MCF 10A (cell line): ENCODE data around the gene NKAIN1. TPM values are rescaled to one million over a fixed set of nuclear protein-coding genes. Genes with fewer than 3 reads are reported as not detected.

Experiments used
- BruUV-seq: library from RNA; stranded (reverse); fragments of 400-500 nt; replicated peaks from 2 replicates; lab custom pipeline; 2021; lab: Mats Ljungman, UMichigan
- CTCF ChIA-PET: fragments of 300-600 bp; sonication (Branson Sonifier 250); formaldehyde crosslinking; extraction: SDS; loops from one replicate; lab custom pipeline; 2021; ENCODE audit warnings: antibody characterized with exemption, inconsistent platforms; lab: Yijun Ruan, JAX
- POLR2A ChIA-PET: fragments of 300-600, 350-650 bp; sonication (Branson Sonifier 250); formaldehyde crosslinking; extraction: SDS; loops from one replicate; lab custom pipeline; 2020; ENCODE audit warnings: antibody characterized with exemption, inconsistent platforms; lab: Yijun Ruan, JAX
- DNase-seq: peaks from one replicate; pipeline ENCODE4 v3.0.0-alpha.2; 2018; ENCODE audit not compliant: unreplicated experiment
- H3K27ac Mint-ChIP-seq: one replicate; pipeline ENCODE4 v1.8.0; 2022; ENCODE audit warnings: mild to moderate bottlenecking, low read depth, mixed read lengths; ENCODE audit not compliant: unreplicated experiment
- H3K27me3 Mint-ChIP-seq: one replicate; pipeline ENCODE4 v1.8.0; 2022; ENCODE audit warnings: mixed read lengths; ENCODE audit not compliant: insufficient read depth, unreplicated experiment
- H3K36me3 Mint-ChIP-seq: one replicate; pipeline ENCODE4 v1.8.0; 2022; ENCODE audit warnings: mild to moderate bottlenecking, moderate library complexity, mixed read lengths; ENCODE audit not compliant: insufficient read depth, unreplicated experiment
- H3K4me1 Mint-ChIP-seq: one replicate; pipeline ENCODE4 v1.8.0; 2022; ENCODE audit warnings: mixed read lengths; ENCODE audit not compliant: insufficient read depth, unreplicated experiment
- H3K4me3 Mint-ChIP-seq: one replicate; pipeline ENCODE4 v1.8.0; 2022; ENCODE audit warnings: mild to moderate bottlenecking, moderate library complexity, mixed read lengths; ENCODE audit not compliant: unreplicated experiment
- H3K9me3 Mint-ChIP-seq: one replicate; pipeline ENCODE4 v1.8.0; 2022; ENCODE audit warnings: mixed read lengths; ENCODE audit not compliant: unreplicated experiment
- CTCF ChIP-seq: fragments of 200-600 bp; IDR thresholded peaks from one replicate; pipeline ENCODE4 v1.8.0; 2022; ENCODE audit warnings: antibody characterized with exemption, mild to moderate bottlenecking; ENCODE audit not compliant: unreplicated experiment
- intact Hi-C: fragments of 100-400 bp; cut with micrococcal nuclease; formaldehyde crosslinking; loops from 2 replicates; pipeline ENCODE4 v1.14.1; 2022
- total RNA-seq: library from RNA; stranded (reverse); gene quantifications from 2 replicates; pipeline ENCODE4 v1.2.3, GENCODE V29; 2022

Gene NKAIN1
- total RNA-seq, 1 experiment from 2014 or later = not detected

DNA sequence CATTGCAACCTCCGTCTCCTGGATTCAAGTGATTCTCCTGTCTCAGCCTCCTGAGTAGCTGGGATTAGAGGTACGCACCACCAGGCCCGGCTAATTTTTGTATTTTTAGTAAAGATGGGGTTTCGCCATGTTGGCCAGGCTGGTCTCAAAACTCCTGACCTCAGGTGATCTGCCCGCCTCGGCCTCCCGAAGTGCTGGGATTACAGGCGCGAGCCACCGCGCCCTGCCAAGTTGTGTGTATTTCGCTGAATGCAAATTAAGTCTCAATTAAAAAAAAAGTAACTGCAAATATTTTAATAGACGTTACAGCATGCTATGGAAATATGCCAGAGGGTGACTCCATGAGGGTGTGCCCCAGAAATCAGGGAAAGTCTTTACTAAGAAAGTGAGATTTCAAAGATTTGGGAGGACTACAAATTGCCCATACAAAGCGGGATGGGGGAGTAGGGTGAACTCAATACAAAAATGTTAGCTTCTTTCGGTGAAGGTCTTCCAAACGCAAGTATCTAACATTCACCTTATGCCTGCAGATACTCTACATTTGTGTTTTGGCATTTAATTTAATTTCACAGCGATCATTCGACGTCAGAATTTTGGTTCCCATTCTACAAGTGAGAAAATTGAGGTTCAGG lies 85.6 kb downstream of the NKAIN1 start:
- H3K4me3 Mint-ChIP-seq = peak overlapping the region; percentile 82
- H3K9me3 Mint-ChIP-seq = peaks cover 8% of the 10 kb centered on the region
- H3K27ac Mint-ChIP-seq = peak overlapping the region; percentile 95
- H3K36me3 Mint-ChIP-seq = peaks cover 8% of the 10 kb centered on the region
- no peak for TF ChIP-seq CTCF
- peaks cover 20% of the 10 kb centered on the region for H3K4me1 Mint-ChIP-seq
- CTCF ChIA-PET = interaction anchor here (1.0 kb wide), 1 partner anchor 27 kb away, joined by 3 read pairs; no protein-coding TSS in a partner anchor
- intact Hi-C loops = no loop called here
- H3K27me3 Mint-ChIP-seq = no peaks in the 10 kb centered on the region
- BruUV-seq = TSS peak; percentile 95
- peak; percentile 21 for DNase-seq
- POLR2A ChIA-PET = interaction anchor here (0.8 to 1.9 kb wide), 15 partner anchors 8 to 220 kb away, joined by 3 to 30 read pairs (median 5); partner anchors contain the start of gene PUM1

GRCh38 chr1:31153423-31153822 lies 86.3 kb downstream of the NKAIN1 start:
- H3K36me3 Mint-ChIP-seq = peaks cover 8% of the 10 kb centered on the region
- no peak for TF ChIP-seq CTCF
- intact Hi-C loops = no loop called here
- H3K4me3 Mint-ChIP-seq = no peak overlapping the region
- BruUV-seq = no TSS peak
- CTCF ChIA-PET = interaction anchor here (0.6 kb wide), 1 partner anchor 274 kb away, joined by 3 read pairs; no protein-coding TSS in a partner anchor
- H3K9me3 Mint-ChIP-seq = peaks cover 8% of the 10 kb centered on the region
- H3K4me1 Mint-ChIP-seq = peaks cover 20% of the 10 kb centered on the region
- H3K27me3 Mint-ChIP-seq = no peaks in the 10 kb centered on the region
- DNase-seq = no peak
- no peak overlapping the region for H3K27ac Mint-ChIP-seq
- POLR2A ChIA-PET = interaction anchor here (0.6 to 2.6 kb wide), 6 partner anchors 18 to 132 kb away, joined by 3 to 26 read pairs (median 4); partner anchors contain the start of gene PUM1

DNA sequence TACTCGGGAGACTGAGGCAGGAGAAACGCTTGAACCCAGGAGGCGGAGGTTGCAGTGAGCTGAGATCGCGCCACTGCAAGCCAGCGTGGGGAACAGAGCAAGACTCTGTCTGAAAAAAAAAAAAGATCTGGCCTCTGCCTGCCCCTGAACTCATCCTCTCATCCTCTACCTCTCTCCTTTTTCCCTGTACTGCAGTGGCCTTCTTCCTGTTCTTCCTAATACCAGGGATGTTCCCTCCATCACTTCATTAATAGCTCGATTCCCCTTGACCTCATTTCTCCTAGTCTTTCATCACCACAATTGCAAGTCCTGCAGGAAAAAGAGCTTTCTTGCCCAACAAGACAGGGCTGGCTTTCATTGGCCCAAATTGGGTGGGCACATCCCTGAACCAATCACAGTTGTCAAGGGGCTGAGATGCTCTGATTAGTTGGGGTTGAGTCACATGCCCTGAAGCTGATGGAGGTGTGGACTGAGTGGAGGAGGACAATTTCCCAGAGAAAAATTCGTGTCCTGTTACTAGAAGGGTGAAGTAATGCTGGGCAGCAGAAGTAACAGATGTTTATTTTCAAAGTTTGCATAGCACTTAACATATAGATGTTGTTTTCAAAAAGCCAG lies 87.4 kb downstream of the NKAIN1 start:
- H3K36me3 Mint-ChIP-seq = no peaks in the 10 kb centered on the region
- H3K27me3 Mint-ChIP-seq = no peaks in the 10 kb centered on the region
- no TSS peak for BruUV-seq
- H3K4me1 Mint-ChIP-seq = peaks cover 20% of the 10 kb centered on the region
- TF ChIP-seq CTCF = no peak
- peak; percentile 97 for DNase-seq
- POLR2A ChIA-PET = interaction anchor here (0.6 to 2.6 kb wide), 13 partner anchors 11 to 144 kb away, joined by 3 to 26 read pairs (median 4); partner anchors contain the start of genes PUM1 and SNRNP40
- intact Hi-C loops = no loop called here
- CTCF ChIA-PET = interaction anchor here (0.6 to 1.2 kb wide), 7 partner anchors 14 to 1832 kb away, joined by 3 to 5 read pairs (median 3); no protein-coding TSS in a partner anchor
- peak overlapping the region; percentile 86 for H3K27ac Mint-ChIP-seq
- H3K9me3 Mint-ChIP-seq = peaks cover 8% of the 10 kb centered on the region
- H3K4me3 Mint-ChIP-seq = no peak overlapping the region

DNA sequence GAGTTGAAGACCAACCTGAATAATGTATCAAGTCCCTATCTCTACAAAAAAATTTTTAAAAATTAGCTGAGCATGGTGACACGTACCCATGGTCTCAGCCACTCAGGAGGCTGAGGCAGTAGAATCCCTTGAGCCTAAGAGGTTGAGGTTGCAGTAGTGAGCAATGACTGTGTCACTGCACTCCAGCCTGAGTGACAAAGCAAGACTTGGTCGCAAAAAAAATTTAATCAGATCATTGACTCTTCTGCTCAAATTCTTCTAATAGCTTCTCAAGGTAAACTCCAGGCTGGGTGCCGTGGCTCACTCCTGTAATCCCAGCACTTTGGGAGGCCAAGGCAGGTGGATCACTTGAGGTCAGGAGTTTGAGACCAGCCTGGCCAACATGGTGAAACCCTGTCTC lies 88.3 kb downstream of the NKAIN1 start:
- no peak for TF ChIP-seq CTCF
- ChIA-PET CTCF (interaction anchor here (0.5 to 1.4 kb wide), 4 partner anchors 11 to 40 kb away, joined by 3 to 4 read pairs (median 3); no protein-coding TSS in a partner anchor), POLR2A (interaction anchor here (1.2 to 2.6 kb wide), 4 partner anchors 32 to 145 kb away, joined by 4 to 26 read pairs (median 8); partner anchors contain the start of genes PUM1 and SNRNP40)
- Mint-ChIP-seq H3K36me3 (no peaks in the 10 kb centered on the region), H3K27me3 (no peaks in the 10 kb centered on the region), H3K4me3 (no peak overlapping the region), H3K9me3 (peaks cover 8% of the 10 kb centered on the region), H3K27ac (no peak overlapping the region), H3K4me1 (peaks cover 20% of the 10 kb centered on the region)
- DNase-seq = no peak
- BruUV-seq = no TSS peak
- intact Hi-C loops = no loop called here
